ENCODE measurements around the gene RARRES1.
"Not testable (repeated sequence)": the region's sequence is repeated elsewhere in the genome, so short reads cannot be mapped to it uniquely, and the experiment has no call there.

Gene RARRES1

DNA sequence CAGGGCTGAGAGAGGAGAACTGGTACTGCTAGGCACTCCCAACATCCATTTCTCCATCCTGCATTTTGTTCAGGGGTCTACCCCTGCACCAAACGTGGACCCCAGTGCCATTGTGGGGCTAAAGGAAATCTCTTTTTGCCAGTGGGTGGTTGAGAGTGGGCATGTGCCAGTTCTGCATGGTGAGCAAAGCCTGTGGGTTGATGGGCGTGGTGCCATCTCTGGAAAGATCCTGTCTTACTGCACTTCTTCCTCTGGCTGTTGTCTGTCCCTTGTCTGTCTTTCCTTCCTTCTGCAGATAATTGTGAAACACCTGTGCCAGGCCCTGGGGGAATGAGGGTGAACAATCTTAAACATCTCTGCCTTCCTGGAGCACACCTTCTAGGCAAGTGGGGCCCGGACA lies 1.4 kb upstream of the RARRES1 start:
- DNase-seq (ENCODE audit: low spot score) = no peak

DNA sequence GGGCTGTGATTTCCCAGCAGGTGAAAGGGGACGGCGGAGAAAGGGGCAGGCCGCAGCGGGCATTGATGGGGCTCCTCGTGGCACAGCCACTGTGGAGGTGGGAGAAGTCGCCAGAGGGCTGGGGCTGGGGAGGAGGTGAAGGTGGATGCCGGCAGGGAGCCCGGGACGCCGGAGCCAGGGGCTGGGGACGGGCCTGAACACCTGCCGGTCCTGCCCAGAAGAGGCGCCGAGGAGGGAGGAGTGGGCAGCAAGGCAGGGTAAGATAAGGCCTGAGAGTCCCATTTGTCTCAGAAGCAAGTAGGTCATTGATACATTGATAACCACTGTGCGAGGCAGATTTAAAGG lies 571 bp upstream of the RARRES1 start:
- DNase-seq (ENCODE audit: low spot score) = no peak

DNA sequence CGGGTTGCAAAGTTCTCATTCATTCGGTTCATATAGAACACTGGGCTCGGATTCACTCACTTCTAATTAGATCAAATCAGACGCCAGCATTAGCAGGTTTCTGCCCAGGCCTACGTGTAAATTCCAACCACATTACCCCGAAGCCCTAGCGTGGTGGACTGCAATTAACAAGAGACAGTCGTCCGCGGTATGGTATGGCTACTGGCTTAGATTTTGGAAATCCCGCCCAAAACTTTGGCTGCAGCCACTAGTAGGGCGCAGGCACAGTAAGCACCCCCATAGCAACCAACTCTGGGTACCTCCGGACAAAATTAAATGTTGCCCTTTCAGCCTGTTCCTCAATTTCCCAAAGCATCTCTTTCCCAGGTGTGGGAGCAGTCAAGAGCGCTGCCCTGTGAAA lies 771 bp downstream of the RARRES1 start:
- DNase-seq (ENCODE audit: low spot score) = no peak

DNA sequence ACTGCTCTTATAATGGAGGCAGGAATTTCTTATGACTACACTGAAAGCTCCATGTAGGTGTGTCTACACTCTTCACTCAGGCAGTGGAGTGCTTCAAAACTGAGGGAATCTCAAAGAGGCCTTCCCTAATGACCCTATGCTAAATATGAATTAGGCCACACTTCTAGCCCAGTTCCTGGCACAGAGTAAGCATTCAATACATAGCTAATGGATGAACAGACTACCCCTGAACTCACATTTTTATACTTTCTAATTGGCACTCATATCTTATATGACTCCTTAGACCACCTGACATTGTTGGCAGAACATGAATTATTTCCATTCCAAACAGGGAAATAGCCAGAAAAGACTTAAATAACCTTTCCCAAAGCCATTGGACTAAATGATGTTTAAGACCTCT lies 3.4 kb downstream of the RARRES1 start:
- no peak for DNase-seq (ENCODE audit: low spot score)

DNA sequence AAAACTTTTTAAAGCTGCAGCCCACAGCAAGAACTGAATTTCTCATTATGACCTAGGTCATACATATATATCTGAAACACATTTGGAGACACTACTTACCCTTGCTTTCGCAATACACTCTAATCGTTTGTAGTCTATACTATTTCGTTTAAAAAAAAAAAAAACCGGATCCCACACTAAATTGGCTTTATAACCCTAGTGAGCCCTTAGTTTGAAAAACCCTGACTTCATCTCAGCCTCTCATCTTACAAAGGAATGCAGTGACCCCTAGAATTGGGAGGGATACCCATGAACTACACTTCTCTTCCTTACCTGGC lies 4.2 kb downstream of the RARRES1 start:
- DNase-seq (ENCODE audit: low spot score) = no peak

DNA sequence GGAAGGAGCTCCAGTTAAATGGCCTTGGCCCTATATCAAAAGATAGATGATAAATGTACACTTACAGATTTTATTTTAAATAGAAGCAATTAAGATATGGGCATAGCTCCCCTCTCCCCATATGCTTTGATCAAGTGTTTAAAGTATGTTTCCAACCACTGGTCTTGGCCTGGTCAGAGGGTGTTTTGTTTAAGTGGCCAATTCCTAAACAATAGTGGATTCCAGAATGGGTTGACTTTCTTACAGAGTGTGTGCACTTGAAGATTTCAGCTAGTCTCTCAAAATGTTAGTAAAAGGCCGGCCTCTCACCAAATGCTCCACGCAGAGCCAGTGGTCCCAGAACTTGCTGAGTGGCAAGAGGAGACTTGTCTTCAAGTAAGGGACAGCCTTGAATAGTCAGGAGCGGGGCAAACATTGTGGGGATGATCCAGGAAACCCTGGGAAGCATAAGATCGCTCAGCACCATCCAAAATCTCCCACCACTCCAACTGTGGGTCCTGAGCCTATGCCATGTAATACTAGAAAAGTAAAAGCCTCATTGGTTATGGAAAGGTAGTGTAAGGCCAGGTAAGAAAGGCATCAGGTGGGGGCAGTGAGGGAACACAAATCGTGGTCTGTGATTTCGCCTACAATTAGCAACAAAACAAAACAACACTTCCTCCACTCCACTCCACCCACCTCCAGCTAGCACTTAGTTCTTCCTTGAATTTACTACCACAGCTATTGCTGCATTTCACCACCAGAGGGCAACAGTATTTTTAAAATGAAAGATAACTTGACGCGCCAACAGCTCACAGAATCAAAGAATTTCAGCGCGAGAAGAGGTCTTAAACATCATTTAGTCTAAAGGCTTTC lies 4.8 kb downstream of the RARRES1 start:
- DNase-seq (ENCODE audit: low spot score) = peak; percentile 70

DNA sequence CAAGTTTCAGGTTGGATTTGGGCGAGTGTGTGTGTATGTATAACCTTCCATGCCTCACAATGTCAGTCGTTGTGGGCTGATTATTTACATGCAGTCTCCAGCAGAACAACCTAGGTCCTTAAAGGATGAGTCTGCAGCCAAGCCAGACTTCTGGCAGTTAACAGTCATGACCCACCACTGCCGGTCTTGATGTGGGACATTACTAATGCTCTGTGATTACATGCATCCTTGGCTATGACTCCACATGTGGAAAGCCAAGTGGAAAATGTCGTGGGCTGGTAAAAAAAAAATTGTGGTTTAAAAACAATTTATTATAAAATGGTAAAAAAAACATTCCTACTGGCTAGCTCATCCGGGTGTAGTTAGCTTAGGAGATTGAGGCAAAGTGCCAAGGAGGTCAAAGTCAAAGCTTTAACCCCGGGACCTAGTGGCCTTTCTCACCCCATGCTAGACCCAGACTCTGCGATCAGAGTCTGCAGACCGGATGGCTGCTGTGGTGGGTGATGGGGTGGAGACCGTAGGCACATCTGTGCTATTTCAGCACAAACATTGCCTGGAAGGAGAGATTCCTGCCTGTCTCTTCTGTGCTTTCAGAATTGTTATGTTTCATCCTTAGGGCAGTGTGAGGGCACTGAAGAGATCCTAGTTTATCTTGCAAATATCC lies 6.8 kb downstream of the RARRES1 start:
- DNase-seq (ENCODE audit: low spot score) = no peak

DNA sequence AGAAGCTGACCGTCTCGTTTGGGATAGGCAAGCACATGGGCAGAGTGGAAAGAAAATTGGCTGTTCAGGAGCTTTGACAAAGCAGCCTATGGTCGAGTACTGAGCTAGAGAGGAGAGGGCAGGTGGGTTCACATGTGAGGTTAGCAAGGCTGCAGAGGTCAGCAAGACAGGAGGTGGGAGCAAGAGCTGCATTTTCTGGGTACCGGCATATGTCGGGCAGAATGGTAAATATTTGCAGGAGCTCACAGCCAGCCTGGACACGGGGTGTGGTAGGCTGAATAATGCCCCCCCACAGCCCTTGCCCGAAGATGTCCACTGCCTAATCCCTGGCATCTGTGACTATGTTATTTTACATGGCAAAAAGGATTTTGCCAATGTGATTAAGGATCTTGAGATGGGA lies 8.3 kb downstream of the RARRES1 start:
- DNase-seq (ENCODE audit: low spot score) = no peak

DNA sequence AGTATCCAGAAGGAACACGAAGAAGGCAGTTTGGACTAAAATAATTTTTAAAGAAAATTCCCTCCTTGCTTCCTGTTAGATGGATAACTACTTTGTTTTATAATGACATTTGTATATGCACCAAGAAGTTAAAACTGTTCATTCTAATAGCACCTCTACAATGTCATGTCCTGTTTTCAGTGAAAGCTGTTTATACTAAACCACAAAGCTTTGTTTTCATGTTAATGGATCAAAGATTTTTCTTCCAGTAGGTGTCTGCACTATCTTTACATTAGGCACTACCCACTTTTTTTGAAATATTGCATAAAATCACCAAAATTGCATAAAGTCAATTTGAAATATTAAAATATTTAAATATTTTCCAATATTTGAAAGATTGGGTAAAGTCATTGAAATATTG lies 10.1 kb downstream of the RARRES1 start:
- DNase-seq (ENCODE audit: low spot score) = no peak

DNA sequence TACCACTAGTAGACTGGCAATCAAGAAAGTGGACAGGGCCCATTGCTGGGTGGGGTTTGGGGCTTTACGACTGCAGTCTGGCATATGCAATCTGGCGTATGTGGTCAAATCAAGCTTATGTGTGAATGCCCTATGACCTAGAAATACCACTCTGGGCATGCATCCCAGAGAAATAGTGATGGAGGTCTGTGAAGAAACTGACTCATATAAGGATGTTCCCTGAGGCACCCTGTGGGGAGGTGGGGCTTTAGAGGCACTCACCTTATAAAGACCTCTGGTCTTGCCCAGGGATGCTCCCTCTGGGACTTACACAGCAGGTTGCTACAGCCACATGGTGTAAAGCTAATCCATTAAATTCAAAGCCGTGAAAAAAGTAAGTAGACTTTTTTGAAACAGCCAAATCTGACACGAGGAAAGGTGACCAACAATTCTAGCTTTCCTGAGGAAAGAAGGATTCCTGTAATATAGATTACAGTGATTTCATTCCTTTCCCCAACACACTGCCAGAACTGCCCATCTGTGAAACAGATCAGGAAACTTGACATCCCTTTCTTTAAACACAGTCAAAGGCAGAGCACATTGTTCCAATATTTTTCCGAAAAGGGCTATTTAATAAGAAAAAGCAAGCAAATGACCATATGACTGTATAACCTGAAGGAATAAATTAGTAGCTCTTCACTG lies 13.6 kb downstream of the RARRES1 start:
- DNase-seq (ENCODE audit: low spot score) = no peak

DNA sequence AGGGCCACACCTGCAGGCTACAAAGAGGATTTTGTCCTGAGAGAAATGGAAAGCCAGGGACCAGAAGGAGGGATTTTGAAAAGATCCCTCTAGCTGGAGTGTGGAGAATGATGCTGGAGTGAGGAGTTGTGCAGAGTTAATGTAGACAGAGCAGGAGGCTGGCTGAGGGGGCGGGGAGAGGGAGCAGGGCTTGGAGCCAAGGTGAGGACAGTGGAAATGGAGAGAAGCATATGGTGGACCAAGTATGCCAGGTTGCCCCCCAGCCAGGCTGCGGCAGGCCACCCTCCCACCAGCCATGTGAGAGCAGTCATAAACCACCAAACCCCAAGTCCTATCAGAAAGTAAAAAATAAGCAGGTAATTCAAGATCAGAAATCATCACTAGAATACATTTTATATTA lies 14.7 kb downstream of the RARRES1 start:
- DNase-seq (ENCODE audit: low spot score) = no peak

DNA sequence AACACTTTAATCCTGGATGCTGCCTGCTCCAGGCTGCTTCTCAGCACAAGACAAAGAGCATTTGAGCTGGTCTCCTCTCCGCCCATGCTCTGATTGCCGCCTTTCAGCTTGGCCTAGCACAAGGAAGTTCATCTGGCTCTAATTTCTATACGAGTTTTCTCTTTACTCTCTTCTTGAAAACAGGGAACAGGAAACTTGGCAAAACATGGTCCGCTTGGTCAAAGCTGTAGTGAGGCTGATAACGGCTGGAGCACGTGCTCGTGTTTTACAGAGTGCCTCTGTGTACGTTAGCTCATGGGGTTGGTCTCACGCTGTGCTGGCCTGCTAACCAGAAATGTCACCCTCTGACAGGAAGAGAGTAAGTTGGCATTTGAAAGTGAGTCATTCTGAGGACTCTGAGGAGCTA lies 19.2 kb downstream of the RARRES1 start:
- DNase-seq (ENCODE audit: low spot score) = peak; percentile 52

DNA sequence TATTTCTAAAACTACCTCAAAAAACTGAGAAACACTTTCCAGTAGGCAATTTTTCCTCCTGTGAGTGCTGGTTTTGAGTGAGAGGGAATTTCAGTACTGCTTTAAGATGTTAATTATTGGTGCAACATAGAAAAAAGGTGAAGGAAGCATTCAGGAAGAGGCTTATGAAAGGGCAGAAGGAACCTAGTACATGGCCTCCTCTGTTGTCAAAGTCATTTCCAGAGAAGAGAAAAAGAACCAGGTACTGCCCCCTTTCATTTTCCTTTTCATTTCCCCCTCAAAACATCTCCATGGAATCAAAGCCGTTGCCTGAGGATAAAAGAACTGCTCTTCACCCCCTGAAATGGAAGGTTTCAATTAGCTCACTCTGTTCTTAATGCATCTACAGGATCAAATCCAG lies 19.8 kb downstream of the RARRES1 start:
- DNase-seq (ENCODE audit: low spot score) = no peak

DNA sequence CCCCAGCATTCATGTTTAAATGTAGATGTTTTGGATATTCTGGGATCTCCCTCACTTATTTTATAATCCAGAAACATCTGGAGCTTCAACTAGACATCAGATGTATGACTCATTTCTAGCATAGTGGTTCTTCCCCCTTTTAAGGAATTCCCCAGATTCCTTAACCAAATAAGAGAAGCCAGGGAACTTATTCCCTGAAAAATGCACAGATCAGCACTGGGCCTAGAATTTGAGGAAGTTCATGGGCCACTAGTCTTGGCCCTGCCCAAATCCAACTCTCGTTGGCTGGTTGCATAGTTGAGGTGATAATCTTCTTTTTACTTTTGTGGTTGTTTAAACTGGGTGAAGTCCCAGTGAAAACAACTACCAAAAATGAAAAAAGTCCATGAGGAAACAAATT lies 20.4 kb downstream of the RARRES1 start:
- DNase-seq (ENCODE audit: low spot score) = no peak

DNA sequence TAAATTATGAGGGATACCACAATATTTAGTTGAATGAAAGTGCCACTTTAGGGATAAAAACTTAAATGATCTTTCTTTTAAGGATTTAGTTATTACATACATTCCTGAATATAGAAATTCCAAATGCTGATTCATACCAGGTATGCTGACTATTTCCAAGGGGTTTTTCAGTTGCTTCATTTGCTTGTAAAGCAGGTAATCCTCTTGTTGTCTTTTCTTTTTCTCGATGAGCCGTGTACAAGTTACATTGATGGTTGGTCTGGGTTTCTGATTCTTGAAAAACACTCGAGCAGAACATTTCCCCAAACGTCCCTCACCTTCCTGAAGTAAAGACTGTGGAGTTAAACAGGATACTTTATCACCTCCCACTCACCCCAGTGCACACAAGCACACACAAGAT lies 21.7 kb downstream of the RARRES1 start:
- no peak for DNase-seq (ENCODE audit: low spot score)

DNA sequence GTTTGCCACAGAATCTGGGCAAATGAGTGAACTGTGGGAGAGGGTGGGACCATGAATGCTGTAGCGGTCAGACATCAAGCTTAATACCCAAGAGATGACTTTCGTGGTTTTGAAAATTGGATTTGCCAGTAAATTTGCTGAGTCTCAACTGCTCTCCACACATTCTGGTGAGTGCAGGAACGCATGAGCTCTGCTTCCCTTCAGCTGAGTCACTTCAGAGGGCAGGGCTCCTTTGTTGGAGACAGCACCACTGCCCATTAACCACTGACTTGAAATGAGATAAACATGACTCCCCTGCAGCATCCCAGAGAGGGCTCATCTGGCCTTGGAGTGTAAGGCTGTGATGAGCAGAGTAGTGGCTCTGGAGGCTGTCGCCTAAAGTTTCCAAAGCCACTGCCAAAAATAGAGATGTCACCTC lies 22.6 kb downstream of the RARRES1 start:
- DNase-seq (ENCODE audit: low spot score) = no peak

DNA sequence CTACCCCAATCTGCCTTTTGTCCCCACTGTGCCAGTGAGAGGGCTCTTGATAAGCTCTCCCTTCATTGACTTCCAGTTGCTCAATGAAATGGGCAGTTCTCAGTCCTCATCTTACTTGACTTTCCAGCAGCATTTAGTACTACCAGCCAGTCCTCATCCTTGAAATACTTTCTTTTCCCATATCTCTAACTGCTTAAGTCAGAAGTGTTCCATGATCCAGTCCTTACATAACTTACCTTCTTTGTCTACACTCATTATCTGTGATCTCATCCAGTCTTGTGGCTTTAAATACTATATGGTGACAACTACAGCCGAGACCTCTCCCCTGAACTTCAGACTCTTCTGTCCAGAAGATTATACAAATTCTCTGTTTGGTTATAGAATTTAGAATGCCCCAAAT lies 28.7 kb downstream of the RARRES1 start:
- DNase-seq (ENCODE audit: low spot score) = no peak

DNA sequence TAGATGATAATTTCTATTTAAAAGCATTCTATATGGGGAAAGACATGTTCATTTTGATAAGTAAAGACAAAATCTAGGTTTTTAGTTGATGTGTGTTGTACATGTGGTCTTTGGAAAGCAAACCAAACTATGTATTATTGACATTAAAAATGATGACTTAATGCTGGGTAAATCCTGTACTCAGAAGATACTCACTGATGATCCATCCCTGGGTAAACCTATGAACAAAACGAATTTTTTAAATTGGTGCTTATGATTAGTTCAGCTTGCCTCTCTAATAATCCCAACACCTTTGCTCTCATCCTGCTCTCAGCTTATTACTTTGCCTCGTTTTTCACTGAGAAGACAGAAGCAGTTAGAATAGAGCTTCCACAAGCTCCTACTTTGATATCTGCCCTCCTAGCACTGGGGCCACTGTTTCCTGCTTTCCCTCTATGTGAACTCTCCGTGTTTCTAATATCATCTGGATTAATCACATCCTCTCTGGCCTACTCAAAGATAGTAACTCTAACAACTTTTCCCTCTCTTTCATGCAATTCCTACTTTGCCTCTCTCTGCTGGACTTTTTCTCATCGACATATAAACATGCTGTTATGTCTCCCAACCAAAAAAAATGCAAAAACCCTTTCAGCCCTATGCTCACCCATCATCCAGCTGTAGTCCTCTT lies 29.3 kb downstream of the RARRES1 start:
- no peak for DNase-seq (ENCODE audit: low spot score)

DNA sequence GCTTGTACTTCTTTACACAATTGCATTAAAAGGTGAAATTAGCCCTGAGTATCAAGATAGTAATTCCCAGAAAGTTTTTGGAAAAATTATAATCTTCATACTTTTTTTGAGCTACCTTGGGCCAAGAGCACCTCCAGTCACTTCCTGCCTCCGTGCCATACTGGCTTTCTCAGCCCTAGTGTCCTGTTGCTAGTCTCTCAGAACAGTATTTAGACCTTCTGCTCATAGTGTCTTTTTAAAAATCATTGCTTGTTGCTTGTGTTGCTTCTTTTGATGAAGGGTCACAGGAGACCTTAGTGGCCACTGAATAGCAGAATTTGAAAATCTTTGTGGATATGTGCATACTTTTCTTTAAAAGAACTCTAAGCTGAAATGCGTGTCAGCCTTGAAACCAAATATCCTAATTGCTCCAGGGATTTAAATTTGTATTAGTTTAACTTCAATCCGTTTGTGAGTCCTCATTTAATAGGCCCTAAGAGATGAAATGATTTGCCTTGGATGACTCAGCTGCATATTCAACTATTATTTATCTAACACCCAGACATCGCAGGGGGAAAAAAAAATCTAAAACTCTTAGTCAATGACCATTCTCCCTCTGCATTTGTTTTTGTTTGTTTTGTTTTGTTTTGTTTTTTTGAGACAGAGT lies 30.7 kb downstream of the RARRES1 start:
- no peak for DNase-seq (ENCODE audit: low spot score)

DNA sequence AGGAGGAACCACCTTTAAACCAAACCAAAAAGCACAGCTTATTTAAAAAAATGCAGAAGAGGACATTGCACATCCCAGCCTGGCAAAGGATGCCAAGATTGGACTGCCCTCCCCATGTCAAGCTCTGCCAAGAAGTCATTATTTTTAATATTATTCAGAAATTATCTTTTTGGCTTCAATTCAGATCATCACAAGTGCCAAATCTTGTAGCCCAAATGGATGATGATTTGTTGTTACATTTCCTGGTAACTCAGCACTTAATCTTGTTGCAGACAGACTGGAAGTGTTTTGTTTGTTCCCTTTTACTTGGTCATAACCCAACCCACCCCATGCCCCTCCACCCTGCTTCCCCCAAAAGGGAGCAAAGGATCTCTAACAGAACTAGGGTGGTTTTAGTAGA lies 31.7 kb downstream of the RARRES1 start:
- DNase-seq (ENCODE audit: low spot score) = no peak

DNA sequence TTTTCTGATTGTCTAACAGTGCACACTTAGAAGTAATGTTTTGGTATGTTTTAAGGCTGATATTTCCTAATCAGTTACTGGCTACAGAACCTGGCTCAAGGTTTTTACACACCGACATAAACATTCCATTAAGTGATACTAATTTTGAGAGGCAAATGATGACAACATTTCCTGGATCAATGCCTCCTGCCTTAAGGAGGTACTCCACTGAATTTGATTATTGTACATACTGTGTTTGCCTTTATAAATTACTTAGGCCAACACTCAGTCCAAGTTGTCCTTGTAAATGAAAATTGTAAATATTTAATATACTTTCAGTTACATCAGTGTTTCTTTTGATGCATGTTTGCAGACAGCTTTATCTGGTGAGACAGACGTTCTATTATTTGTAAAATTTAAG lies 35.6 kb downstream of the RARRES1 start:
- DNase-seq (ENCODE audit: low spot score) = no peak

DNA sequence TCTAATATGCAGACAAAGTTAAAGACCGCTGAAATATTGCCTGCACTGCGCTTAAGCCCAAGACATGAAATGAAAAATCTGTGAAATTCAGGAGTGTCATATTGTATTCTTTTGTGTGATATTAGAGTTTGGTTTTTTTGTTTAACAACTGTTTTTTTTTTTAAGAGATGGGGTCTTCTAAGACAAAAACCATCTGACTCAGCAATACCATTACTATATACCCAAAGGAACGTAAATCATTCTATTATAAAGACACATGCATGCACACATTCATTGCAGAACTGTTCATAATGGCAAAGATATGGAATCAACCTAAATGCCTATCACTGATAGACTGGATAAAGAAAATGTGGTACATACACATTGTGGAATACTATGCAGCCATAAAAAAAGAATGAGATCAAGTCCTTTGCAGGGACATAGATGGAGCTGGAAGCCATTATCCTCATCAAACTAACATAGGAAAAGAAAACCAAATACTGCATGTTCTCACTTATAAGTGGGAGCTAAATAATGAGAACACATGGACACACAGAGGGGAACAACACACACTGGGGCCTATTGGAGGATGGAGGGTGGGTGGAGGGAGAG lies 38.3 kb downstream of the RARRES1 start:
- DNase-seq (ENCODE audit: low spot score) = not testable (repeated sequence)

Measured in globus pallidus (tissue), 1 donor.